Epithelial cell of prostate (primary cell): ENCODE data around the gene IFI30.
"Not testable (repeated sequence)": the region's sequence is repeated elsewhere in the genome, so short reads cannot be mapped to it uniquely, and the experiment has no call there.

ENCODE experiments used
- DNase-seq: peaks from one replicate; pipeline ENCODE4 v3.0.0-alpha.2; 2011; ENCODE audit warnings: low read depth, low spot score
- H3K27ac ChIP-seq: fragments of 450-650 bp; 2 replicates; pipeline ENCODE4 v1.5.1; 2017; ENCODE audit warnings: mild to moderate bottlenecking

IFI30 gene

GRCh38 chr19:18196511-18196845 is 22.9 kb downstream of the IFI30 start:
- H3K27ac ChIP-seq, result no peak overlapping the region
- DNase-seq, result no peak

GRCh38 chr19:18197306-18197705 is 23.7 kb downstream of the IFI30 start:
- no peak for DNase-seq
- no peak overlapping the region for H3K27ac ChIP-seq

GRCh38 chr19:18197941-18198340 is 24.3 kb downstream of the IFI30 start:
- H3K27ac ChIP-seq, result no peak overlapping the region
- DNase-seq, result no peak

GRCh38 chr19:18198374-18198773 is 24.8 kb downstream of the IFI30 start:
- H3K27ac ChIP-seq, result no peak overlapping the region
- no peak for DNase-seq

- no peak overlapping the region for H3K27ac ChIP-seq
- DNase-seq, result no peak
These were observed 28.8 kb downstream of the IFI30 start for GRCh38 chr19:18202397-18202777.

- DNase-seq, result no peak
- no peak overlapping the region for H3K27ac ChIP-seq
These were observed 29.3 kb downstream of the IFI30 start for GRCh38 chr19:18202778-18203407.

- DNase-seq, result no peak
- H3K27ac ChIP-seq, result no peak overlapping the region
These were observed 29.8 kb downstream of the IFI30 start for GRCh38 chr19:18203408-18203862.

GRCh38 chr19:18203863-18204393 is 30.3 kb downstream of the IFI30 start, which contains the start of gene RAB3A:
Gene RAB3A (minus strand): TSS chr19:18204042. CDS start chr19:18202740, 1,302 bp downstream.
- peak; percentile 99 for DNase-seq

GRCh38 chr19:18204394-18205199 is 31.0 kb downstream of the IFI30 start:
- DNase-seq, result no peak
- peak overlapping the region; percentile 59 for H3K27ac ChIP-seq

More at GRCh38 chr19:18203863-18204393, 30.3 kb downstream of the IFI30 start, which contains the start of gene RAB3A:
- peak within 1 kb of the TSS; percentile 59 for H3K27ac ChIP-seq

GRCh38 chr19:18205200-18205892 is 31.7 kb downstream of the IFI30 start:
- H3K27ac ChIP-seq, result peak overlapping the region; percentile 59
- no peak for DNase-seq

GRCh38 chr19:18206018-18206417 is 32.4 kb downstream of the IFI30 start:
- no peak overlapping the region for H3K27ac ChIP-seq
- no peak for DNase-seq

- H3K27ac ChIP-seq, result no peak overlapping the region
- DNase-seq, result no peak
These were observed 34.7 kb downstream of the IFI30 start for GRCh38 chr19:18208098-18208951.

GRCh38 chr19:18209912-18210311 is 36.3 kb downstream of the IFI30 start:
- DNase-seq, H3K27ac ChIP-seq: not testable (repeated sequence)

- H3K27ac ChIP-seq, result no peak overlapping the region
- DNase-seq, result no peak
These were observed 38.1 kb downstream of the IFI30 start for GRCh38 chr19:18211683-18212082.

GRCh38 chr19:18214779-18215433 is 41.3 kb downstream of the IFI30 start:
- no peak for DNase-seq
- no peak overlapping the region for H3K27ac ChIP-seq

GRCh38 chr19:18216789-18217188 is 43.2 kb downstream of the IFI30 start:
- no peak overlapping the region for H3K27ac ChIP-seq
- no peak for DNase-seq

- no peak for DNase-seq
- H3K27ac ChIP-seq, result no peak overlapping the region
These were observed 44.5 kb downstream of the IFI30 start for GRCh38 chr19:18218159-18218558.

GRCh38 chr19:18218600-18218999 is 45.0 kb downstream of the IFI30 start:
- H3K27ac ChIP-seq, result no peak overlapping the region
- DNase-seq, result no peak

- no peak overlapping the region for H3K27ac ChIP-seq
- no peak for DNase-seq
These were observed 46.5 kb downstream of the IFI30 start for GRCh38 chr19:18219911-18220631.
